NCI-H748 (cell line): ENCODE data around the gene SV2A.
"Not testable (repeated sequence)": the region's sequence is repeated elsewhere in the genome, so short reads cannot be mapped to it uniquely, and the experiment has no call there.

Experiments used
- DNase-seq: peaks from one replicate; lab custom pipeline; 2025; ENCODE audit not compliant: unreplicated experiment; lab: John Stamatoyannopoulos, UW

Gene SV2A

DNA sequence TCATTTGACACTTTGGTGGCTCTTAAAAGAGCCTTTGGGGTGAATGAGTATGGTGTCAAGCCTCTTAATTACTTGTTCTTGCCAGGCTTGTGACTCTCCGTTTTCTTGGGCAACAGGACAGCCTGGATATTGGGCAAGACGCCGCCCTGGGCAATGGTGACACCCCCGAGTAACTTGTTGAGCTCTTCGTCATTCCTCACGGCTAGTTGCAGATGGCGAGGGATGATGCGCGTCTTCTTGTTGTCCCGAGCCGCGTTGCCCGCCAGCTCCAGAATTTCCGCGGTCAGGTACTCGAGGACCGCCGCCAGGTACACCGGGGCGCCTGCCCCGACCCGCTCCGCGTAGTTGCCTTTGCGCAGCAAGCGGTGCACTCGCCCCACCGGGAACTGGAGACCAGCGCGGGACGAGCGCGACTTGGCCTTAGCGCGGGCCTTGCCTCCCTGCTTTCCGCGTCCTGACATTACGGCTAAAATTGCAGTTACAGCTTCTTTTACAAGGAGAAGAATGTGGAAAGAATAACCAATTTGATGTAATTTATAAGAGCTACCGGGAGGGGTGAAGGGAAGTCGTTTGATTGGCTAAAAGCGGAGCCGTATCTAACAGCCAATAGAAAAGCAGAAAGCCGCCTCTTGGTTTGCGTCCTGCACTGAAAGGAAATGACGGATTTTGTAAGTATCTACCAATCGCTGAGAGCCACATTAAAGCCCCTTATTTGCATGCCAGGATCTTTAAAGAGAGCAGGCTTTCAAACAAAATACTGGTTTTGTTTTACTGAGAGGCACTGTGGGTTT lies 30.0 kb downstream of the SV2A start:
- DNase-seq: peak; percentile 99

DNA sequence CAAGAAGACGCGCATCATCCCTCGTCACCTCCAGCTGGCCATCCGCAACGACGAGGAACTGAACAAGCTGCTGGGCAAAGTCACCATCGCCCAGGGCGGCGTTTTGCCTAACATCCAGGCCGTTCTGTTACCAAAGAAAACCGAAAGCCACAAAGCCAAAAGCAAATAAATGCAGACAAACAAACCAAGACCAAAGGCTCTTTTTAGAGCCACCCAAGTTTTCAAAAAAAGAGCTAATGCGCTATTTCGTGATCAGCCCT lies 30.5 kb downstream of the SV2A start:
- DNase-seq: not testable (repeated sequence)

DNA sequence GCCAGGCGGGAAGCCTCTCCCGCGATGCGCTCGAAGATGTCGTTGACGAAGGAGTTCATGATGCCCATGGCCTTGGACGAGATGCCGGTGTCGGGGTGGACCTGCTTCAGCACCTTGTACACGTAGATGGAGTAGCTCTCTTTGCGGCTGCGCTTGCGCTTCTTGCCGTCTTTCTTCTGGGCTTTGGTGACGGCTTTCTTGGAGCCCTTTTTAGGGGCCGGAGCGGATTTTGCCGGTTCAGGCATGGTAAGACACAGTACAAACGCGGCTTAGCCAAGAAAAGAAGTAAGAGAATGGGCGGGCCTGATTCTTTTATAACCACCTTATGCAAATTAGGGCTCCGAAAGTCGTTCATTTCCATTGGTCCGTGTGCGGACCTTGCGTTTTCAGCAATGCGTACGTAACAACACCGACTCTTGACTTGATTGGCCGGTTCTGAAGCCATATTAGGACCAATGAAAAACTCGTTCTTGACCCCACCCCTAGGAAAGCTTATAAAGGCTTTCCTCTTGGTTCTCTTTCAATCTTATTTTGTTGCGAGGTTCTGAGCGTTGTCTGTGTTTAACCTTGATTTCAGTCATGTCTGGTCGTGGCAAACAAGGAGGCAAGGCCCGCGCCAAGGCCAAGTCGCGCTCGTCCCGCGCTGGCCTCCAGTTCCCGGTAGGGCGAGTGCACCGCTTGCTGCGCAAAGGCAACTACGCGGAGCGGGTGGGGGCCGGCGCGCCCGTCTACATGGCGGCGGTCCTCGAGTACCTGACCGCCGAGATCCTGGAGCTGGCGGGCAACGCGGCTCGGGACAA lies 31.0 kb downstream of the SV2A start:
- peak; percentile 99 for DNase-seq

- not testable (repeated sequence) for DNase-seq
Observed at GRCh38 chr1:149886121-149886395, 31.6 kb downstream of the SV2A start.

- DNase-seq: peak; percentile 93
Observed at GRCh38 chr1:149885339-149886120, 32.1 kb downstream of the SV2A start.

DNA sequence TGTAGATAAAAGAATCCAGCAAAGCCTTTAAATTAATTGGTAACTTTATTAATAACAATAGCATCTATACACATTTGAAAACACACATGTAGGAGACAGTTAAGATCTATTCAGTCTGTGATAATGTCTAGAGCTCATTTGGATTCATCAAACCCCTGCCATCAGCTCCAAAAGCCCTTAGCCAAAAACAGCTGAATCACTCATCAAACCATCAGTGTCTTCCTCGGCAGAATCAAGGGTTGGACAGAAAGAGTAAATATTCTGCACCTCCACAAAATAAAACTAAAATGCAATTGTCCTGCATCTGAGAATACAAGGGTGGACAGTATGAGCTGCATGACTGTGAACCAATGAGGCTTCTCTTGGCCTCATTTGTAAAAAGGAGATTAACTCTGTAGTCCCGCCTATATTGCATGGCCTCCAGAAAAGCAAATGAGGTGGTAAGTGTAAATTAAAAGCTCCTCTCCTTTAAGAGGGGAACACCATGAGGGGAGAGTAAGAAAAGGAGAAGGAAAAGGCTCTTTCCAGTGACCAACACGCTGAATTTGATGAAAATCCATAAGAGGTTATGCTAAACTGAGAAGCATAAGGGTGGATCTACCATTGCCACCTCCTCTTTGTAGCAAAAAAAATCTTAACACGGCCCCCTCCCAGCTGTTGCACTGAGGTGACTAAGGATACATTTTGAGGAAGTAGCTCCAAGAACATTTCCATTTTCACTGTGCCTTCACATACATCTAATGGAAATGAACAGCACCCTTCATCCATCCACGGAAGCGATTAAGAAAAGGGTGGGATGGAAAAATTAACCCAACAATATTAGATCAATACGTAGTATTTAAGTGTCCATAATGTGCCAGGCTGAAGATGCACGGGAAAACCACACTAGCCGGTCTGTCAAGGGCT lies 33.0 kb downstream of the SV2A start:
- peak; percentile 62 for DNase-seq

GRCh38 chr1:149883598-149884247 lies 33.9 kb downstream of the SV2A start:
- DNase-seq: no peak

- no peak for DNase-seq
Observed at GRCh38 chr1:149881876-149882275, 35.8 kb downstream of the SV2A start.

DNA sequence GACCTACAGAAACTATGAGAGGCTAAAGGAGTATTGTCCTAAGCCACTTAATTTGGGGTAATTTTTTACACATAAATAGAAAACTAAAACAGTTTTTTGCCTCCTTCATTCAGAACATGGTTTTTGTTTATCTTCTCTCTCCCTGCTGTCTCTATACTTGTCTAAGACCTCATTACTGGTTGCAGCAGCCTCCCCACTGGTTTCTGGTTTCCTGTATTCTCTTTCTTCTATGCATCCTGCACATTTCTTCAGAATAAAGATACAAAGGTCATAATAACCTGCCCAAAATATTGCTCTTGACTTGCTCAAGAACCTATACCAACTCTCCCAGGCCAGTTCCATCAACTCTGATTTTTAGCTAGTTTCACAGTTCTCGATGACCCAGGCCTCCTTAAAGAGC lies 38.1 kb downstream of the SV2A start:
- DNase-seq: no peak

- DNase-seq: no peak
Observed at GRCh38 chr1:149877211-149877946, 40.3 kb downstream of the SV2A start.

GRCh38 chr1:149873060-149873459 lies 44.6 kb downstream of the SV2A start:
- not testable (repeated sequence) for DNase-seq

DNA sequence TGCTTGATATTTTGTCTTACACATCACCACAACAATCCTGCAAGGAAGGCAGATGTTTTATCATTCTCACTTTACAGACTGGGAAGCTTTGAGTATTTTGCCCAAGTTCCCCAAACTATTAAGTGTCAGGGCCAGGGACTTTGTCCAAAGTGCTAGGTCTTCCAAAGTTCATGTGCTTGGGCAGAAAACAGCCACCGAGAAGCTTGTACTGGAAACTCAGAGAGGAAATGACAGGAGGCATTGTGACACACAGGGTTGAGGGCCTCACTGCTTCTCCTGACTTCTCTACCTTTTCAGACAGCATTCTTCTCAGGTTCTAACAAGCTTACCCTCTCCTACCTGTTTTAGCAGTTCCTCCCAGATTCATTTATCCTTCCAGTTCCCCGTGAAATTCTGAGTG lies 50.8 kb downstream of the SV2A start:
- not testable (repeated sequence) for DNase-seq

- DNase-seq: not testable (repeated sequence)
Observed at GRCh38 chr1:149861497-149862054, 56.1 kb downstream of the SV2A start.

GRCh38 chr1:149860684-149861496 lies 56.8 kb downstream of the SV2A start:
- DNase-seq: not testable (repeated sequence)

- DNase-seq: not testable (repeated sequence)
Observed at GRCh38 chr1:149860271-149860670, 57.4 kb downstream of the SV2A start.
